ENCODE measurements around the gene TRMT61A.

The TRMT61A gene

DNA sequence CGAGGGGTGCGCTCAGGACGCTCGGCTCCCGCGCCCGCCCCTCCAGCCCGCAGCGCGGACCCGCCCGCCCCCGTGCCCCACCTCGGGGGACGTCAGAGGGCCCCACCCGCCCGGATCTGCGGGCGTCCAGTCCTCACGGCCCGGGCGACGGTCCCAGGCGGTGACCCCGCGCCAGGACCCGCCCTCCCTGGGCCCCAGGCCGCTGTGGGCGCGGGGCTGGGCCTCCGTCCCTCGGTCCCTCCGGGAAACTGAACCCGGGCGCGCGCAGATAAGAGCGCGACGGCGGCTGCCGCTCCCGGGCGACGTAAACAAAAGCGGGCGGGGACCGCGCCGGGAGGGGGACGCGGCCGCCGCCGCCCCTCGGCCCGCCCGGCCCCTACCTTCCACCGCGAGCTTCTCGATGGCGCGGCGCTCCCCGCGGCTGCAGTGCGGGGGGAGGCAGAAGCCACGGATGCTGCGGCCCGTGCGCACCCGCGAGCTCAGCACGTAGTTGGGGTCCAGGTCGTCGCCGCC is 7.5 kb upstream of the TRMT61A start:
- Histone ChIP-seq H3K4me1 (ENCODE audit: control insufficient read depth, low read length) (peaks cover 23% of the 10 kb centered on the region), H3K9me3 (ENCODE audit: control insufficient read depth, insufficient read depth, low read length) (no peaks in the 10 kb centered on the region), H4K20me1 (ENCODE audit: control insufficient read depth, insufficient read depth, low read depth, low read length) (0 out of 2 replicates have a peak, but pooled peaks cover 6% of the 10 kb centered on the region), H3K27ac (ENCODE audit: low read depth, low read length) (no peak overlapping the region), H3K79me2 (ENCODE audit: control insufficient read depth, low read length) (no peaks in the 10 kb centered on the region), H3F3A (ENCODE audit: control insufficient read depth, insufficient read depth) (peaks cover 6% of the 10 kb centered on the region; the same call in 1 of the 2 replicates), H3K4me3 (ENCODE audit: low read length) (peak overlapping the region; percentile 71), H3K9me2 (replicated peaks; ENCODE audit: control insufficient read depth, low read length) (no peaks in the 10 kb centered on the region), H3K4me2 (ENCODE audit: low read length) (peak overlapping the region; percentile 83), H3K36me3 (ENCODE audit: control insufficient read depth, low read length) (no peaks in the 10 kb centered on the region), H3K27me3 (ENCODE audit: control insufficient read depth, low read length) (peaks cover 25% of the 10 kb centered on the region)
- TF ChIP-seq EZH2phosphoT487 (IDR thresholded peaks at IDR 0.05; ENCODE audit: borderline replicate concordance, low read length) = no peak
- TF ChIP-seq CTCF (IDR thresholded peaks at IDR 0.05; ENCODE audit: low read depth, low read length, poor library complexity, severe bottlenecking) = no peak

DNA sequence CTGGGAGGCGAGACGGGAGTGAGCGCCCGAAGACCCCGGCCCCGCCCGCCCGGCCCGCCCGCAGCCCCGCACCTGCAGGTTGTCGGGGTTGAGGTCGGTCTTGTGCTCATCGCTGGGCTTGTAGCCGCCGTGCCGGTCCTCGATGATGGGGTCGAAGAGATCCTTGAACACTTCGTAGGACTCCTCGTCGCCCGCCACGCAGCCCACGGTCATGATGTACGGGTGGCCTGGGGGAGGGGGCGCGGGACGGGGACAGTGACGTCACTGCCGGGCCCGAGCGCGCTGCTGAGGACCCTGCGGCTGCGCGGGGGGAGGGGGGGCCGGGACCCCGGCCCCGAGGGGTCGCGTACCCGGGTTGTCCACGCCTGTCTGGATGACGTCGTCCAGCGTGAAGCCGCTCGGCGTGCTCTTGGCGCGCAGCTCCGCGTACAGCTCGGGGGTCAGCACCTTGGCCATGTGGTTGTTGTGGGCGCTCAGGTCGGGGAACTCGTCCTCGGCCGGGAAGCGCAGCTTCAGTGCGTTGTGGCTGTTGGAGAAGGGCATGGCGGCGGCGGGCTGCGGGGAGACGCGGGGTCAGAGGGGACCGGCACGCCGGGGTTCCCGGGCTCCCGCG is 6.9 kb upstream of the TRMT61A start:
- no peaks in the 10 kb centered on the region for H3K36me3 ChIP-seq (ENCODE audit: control insufficient read depth, low read length)
- 0 out of 2 replicates have a peak, but pooled peaks cover 2% of the 10 kb centered on the region for H3F3A ChIP-seq (ENCODE audit: control insufficient read depth, insufficient read depth)
- 0 out of 2 replicates have a peak, but pooled peaks cover 6% of the 10 kb centered on the region for H4K20me1 ChIP-seq (ENCODE audit: control insufficient read depth, insufficient read depth, low read depth, low read length)
- H3K27me3 ChIP-seq (ENCODE audit: control insufficient read depth, low read length) = peaks cover 25% of the 10 kb centered on the region
- H3K9me2 ChIP-seq (replicated peaks; ENCODE audit: control insufficient read depth, low read length) = no peaks in the 10 kb centered on the region
- H3K4me1 ChIP-seq (ENCODE audit: control insufficient read depth, low read length) = peaks cover 23% of the 10 kb centered on the region
- H3K27ac ChIP-seq (ENCODE audit: low read depth, low read length) = no peak overlapping the region
- no peaks in the 10 kb centered on the region for H3K79me2 ChIP-seq (ENCODE audit: control insufficient read depth, low read length)
- peak overlapping the region; percentile 83 for H3K4me2 ChIP-seq (ENCODE audit: low read length)
- peak overlapping the region; percentile 71 for H3K4me3 ChIP-seq (ENCODE audit: low read length)
- H3K9me3 ChIP-seq (ENCODE audit: control insufficient read depth, insufficient read depth, low read length) = no peaks in the 10 kb centered on the region
- no peak for TF ChIP-seq CTCF (IDR thresholded peaks at IDR 0.05; ENCODE audit: low read depth, low read length, poor library complexity, severe bottlenecking)

DNA sequence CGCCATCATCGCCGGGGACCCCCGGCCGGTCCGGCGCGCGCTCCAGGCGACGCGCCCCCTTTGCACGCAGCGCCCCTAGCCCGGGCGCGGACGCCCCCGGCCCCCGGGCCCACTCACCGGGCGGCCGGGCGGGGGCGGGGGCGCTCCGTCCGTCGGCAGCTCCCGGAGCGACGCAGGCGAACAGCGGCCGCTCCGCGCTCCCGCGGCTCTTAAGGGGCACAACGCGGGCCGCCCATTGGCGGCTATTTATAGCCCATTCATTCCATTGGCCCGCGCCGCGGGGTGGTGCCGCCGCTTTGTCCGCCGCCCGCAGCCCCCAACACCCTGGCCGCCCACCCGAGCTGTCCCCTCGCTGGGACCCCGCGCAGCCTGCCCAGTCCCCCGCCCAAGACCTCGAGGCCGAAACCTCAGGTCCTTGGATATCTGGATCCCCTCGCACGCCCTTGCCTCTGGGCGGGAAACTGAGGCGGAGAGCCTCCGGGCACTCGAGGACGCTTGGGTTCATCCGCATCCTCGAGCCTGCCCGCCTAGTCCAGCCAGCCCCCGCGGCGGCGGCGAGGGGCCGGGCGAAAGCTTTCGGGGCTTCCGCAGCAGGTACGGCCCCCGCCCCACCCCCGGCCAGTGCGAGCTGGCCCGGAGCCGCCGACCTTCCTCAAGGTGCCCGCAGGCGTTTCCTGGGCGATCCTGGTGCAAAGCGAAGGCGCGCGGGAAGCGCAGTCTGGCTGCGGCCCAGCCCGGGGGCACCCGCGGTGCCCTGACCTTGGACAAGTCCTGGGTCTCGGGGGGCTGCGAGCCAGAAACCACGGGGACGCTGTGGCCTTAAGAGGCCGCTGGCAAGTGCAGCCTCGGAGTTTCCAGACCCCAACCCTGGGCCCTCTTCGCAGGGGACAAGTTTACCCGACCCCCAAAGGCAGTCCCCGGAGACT is 6.1 kb upstream of the TRMT61A start, which contains the start of gene CKB:
Gene CKB (minus strand): TSS at position 182 of the 926 bp plus-strand sequence. CDS start 337 bp downstream, outside the sequence.
- no peaks in the 10 kb centered on the region for H3K36me3 ChIP-seq (ENCODE audit: control insufficient read depth, low read length)
- H3F3A ChIP-seq (ENCODE audit: control insufficient read depth, insufficient read depth) = 0 out of 2 replicates have a peak, but pooled peaks cover 2% of the 10 kb centered on the region
- H3K27me3 ChIP-seq (ENCODE audit: control insufficient read depth, low read length) = peaks cover 25% of the 10 kb centered on the region
- H3K9me2 ChIP-seq (replicated peaks; ENCODE audit: control insufficient read depth, low read length) = no peaks in the 10 kb centered on the region
- H4K20me1 ChIP-seq (ENCODE audit: control insufficient read depth, insufficient read depth, low read depth, low read length) = 0 out of 2 replicates have a peak, but pooled peaks cover 6% of the 10 kb centered on the region
- H3K4me2 ChIP-seq (ENCODE audit: low read length) = peak within 1 kb of the TSS; percentile 83
- peak within 1 kb of the TSS; percentile 71 for H3K4me3 ChIP-seq (ENCODE audit: low read length)
- no peak within 1 kb of the TSS for H3K27ac ChIP-seq (ENCODE audit: low read depth, low read length)
- peaks cover 32% of the 10 kb centered on the region for H3K4me1 ChIP-seq (ENCODE audit: control insufficient read depth, low read length)
- no peaks in the 10 kb centered on the region for H3K79me2 ChIP-seq (ENCODE audit: control insufficient read depth, low read length)
- TF ChIP-seq CTCF (IDR thresholded peaks at IDR 0.05; ENCODE audit: low read depth, low read length, poor library complexity, severe bottlenecking) (no peak), EZH2phosphoT487 (IDR thresholded peaks at IDR 0.05; ENCODE audit: borderline replicate concordance, low read length) (no peak)
- H3K9me3 ChIP-seq (ENCODE audit: control insufficient read depth, insufficient read depth, low read length) = no peaks in the 10 kb centered on the region
